SK-N-SH treated with all-trans-retinoic acid at 6 μM for 48 hours (cell line): ENCODE measurements around the gene CELSR2.

Experiments used
- BACH2 ChIP-seq: fragments of 250-450 bp; sonication (Bioruptor Pico); IDR thresholded peaks from 2 replicates; pipeline ENCODE4 v1.9.0; 2021; ENCODE audit warnings: mild to moderate bottlenecking, borderline replicate concordance
- CSDC2 ChIP-seq: fragments of 250-450 bp; sonication (Bioruptor Pico); IDR thresholded peaks from 2 replicates; pipeline ENCODE4 v1.5.0; 2020; ENCODE audit warnings: mild to moderate bottlenecking, moderate library complexity
- GLIS3 ChIP-seq: fragments of 250-450 bp; sonication (Bioruptor Pico); IDR thresholded peaks from 2 replicates; pipeline ENCODE4 v1.5.0; 2020; ENCODE audit warnings: mild to moderate bottlenecking, moderate library complexity
- PATZ1 ChIP-seq: fragments of 250-450 bp; sonication (Bioruptor Pico); IDR thresholded peaks from 2 replicates; pipeline ENCODE4 v1.8.0; 2020; ENCODE audit warnings: mild to moderate bottlenecking, moderate library complexity, borderline replicate concordance
- PPARA ChIP-seq: fragments of 250-450 bp; sonication (Bioruptor Pico); IDR thresholded peaks from 2 replicates; pipeline ENCODE4 v1.5.0; 2020; ENCODE audit warnings: mild to moderate bottlenecking, borderline replicate concordance
- TCF4 ChIP-seq: fragments of 250-450 bp; sonication (Bioruptor Pico); IDR thresholded peaks from 2 replicates; pipeline ENCODE4 v1.8.0; 2021; ENCODE audit warnings: mild to moderate bottlenecking, moderate library complexity, borderline replicate concordance
- TOX ChIP-seq: fragments of 250-450 bp; sonication (Bioruptor Pico); IDR thresholded peaks from 2 replicates; pipeline ENCODE4 v1.8.0; 2021; ENCODE audit warnings: mild to moderate bottlenecking, moderate library complexity, borderline replicate concordance
- ZFP3 ChIP-seq: fragments of 250-450 bp; sonication (Bioruptor Pico); IDR thresholded peaks from 2 replicates; pipeline ENCODE4 v1.5.0; 2020; ENCODE audit warnings: mild to moderate bottlenecking, moderate library complexity
- ZFP30 ChIP-seq: fragments of 450-650 bp; formaldehyde crosslinking; IDR thresholded peaks from 2 replicates; pipeline ENCODE4 v1.5.0; 2022; ENCODE audit warnings: mild to moderate bottlenecking, moderate library complexity
- ZNF565 ChIP-seq: fragments of 450-650 bp; formaldehyde crosslinking; conservative IDR thresholded peaks from 2 replicates; pipeline ENCODE4 v1.5.0; 2020; ENCODE audit warnings: low read depth, mild to moderate bottlenecking, moderate library complexity
- ZNF70 ChIP-seq: fragments of 450-650 bp; formaldehyde crosslinking; IDR thresholded peaks from 2 replicates; pipeline ENCODE4 v1.5.0; 2020; ENCODE audit warnings: mild to moderate bottlenecking, moderate library complexity
- TF ChIP-seq, protein P1 (sequence below): fragments of 250-450 bp; sonication (Bioruptor Pico); IDR thresholded peaks from 2 replicates; pipeline ENCODE4 v1.5.1; 2020; ENCODE audit warnings: low read depth, mild to moderate bottlenecking, moderate library complexity
- TF ChIP-seq, protein P2 (sequence below): fragments of 250-450 bp; sonication (Bioruptor Pico); IDR thresholded peaks from 2 replicates; pipeline ENCODE4 v1.5.1; 2021; ENCODE audit warnings: mild to moderate bottlenecking, moderate library complexity
- TF ChIP-seq, protein P3 (sequence below): fragments of 250-450 bp; sonication (Bioruptor Pico); IDR thresholded peaks from 2 replicates; pipeline ENCODE4 v1.8.0; 2021; ENCODE audit warnings: low read depth, mild to moderate bottlenecking, moderate library complexity, borderline replicate concordance

- TF ChIP-seq TOX (CRISPR knock-in tag) (no peak), ZNF70 (CRISPR knock-in tag) (no peak), CSDC2 (CRISPR knock-in tag) (no peak), GLIS3 (CRISPR knock-in tag) (no peak), TCF4 (CRISPR knock-in tag) (no peak), ZNF565 (CRISPR knock-in tag) (no peak), BACH2 (CRISPR knock-in tag) (no peak), PATZ1 (CRISPR knock-in tag) (no peak), PPARA (CRISPR knock-in tag) (no peak), ZFP30 (no peak), ZFP3 (CRISPR knock-in tag) (no peak)
- TF ChIP-seq, protein P1, sequence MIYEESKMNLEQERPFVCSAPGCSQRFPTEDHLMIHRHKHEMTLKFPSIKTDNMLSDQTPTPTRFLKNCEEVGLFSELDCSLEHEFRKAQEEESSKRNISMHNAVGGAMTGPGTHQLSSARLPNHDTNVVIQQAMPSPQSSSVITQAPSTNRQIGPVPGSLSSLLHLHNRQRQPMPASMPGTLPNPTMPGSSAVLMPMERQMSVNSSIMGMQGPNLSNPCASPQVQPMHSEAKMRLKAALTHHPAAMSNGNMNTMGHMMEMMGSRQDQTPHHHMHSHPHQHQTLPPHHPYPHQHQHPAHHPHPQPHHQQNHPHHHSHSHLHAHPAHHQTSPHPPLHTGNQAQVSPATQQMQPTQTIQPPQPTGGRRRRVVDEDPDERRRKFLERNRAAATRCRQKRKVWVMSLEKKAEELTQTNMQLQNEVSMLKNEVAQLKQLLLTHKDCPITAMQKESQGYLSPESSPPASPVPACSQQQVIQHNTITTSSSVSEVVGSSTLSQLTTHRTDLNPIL (CRISPR knock-in tag) = no peak
- TF ChIP-seq, protein P2, sequence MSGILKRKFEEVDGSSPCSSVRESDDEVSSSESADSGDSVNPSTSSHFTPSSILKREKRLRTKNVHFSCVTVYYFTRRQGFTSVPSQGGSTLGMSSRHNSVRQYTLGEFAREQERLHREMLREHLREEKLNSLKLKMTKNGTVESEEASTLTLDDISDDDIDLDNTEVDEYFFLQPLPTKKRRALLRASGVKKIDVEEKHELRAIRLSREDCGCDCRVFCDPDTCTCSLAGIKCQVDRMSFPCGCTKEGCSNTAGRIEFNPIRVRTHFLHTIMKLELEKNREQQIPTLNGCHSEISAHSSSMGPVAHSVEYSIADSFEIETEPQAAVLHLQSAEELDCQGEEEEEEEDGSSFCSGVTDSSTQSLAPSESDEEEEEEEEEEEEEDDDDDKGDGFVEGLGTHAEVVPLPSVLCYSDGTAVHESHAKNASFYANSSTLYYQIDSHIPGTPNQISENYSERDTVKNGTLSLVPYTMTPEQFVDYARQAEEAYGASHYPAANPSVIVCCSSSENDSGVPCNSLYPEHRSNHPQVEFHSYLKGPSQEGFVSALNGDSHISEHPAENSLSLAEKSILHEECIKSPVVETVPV = no peak
- TF ChIP-seq, protein P3, sequence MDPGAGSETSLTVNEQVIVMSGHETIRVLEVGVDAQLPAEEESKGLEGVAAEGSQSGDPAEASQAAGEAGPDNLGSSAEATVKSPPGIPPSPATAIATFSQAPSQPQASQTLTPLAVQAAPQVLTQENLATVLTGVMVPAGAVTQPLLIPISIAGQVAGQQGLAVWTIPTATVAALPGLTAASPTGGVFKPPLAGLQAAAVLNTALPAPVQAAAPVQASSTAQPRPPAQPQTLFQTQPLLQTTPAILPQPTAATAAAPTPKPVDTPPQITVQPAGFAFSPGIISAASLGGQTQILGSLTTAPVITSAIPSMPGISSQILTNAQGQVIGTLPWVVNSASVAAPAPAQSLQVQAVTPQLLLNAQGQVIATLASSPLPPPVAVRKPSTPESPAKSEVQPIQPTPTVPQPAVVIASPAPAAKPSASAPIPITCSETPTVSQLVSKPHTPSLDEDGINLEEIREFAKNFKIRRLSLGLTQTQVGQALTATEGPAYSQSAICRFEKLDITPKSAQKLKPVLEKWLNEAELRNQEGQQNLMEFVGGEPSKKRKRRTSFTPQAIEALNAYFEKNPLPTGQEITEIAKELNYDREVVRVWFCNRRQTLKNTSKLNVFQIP (CRISPR knock-in tag) = no peak
Observed at GRCh38 chr1:109277434-109278204, 28.3 kb downstream of the CELSR2 start.
